VCaP (cell line): ENCODE results near the gene KDM5A.

Source experiments
- H3K27ac ChIP-seq: fragments of 450-650 bp; 2 replicates; pipeline ENCODE4 v1.5.1; 2017
- CTCF ChIP-seq: fragments of 450-650 bp; conservative IDR thresholded peaks from 2 replicates; pipeline ENCODE4 v1.5.1; 2017; ENCODE audit warnings: mild to moderate bottlenecking, moderate library complexity

Gene KDM5A

GRCh38 chr12:295132-295531 lies 94.0 kb downstream of the KDM5A start:
- no peak for TF ChIP-seq CTCF
- no peak overlapping the region for H3K27ac ChIP-seq

GRCh38 chr12:293199-293598 lies 95.9 kb downstream of the KDM5A start:
- no peak overlapping the region for H3K27ac ChIP-seq
- TF ChIP-seq CTCF: no peak

GRCh38 chr12:292186-292585 lies 96.9 kb downstream of the KDM5A start:
- TF ChIP-seq CTCF: no peak
- H3K27ac ChIP-seq: no peak overlapping the region

DNA sequence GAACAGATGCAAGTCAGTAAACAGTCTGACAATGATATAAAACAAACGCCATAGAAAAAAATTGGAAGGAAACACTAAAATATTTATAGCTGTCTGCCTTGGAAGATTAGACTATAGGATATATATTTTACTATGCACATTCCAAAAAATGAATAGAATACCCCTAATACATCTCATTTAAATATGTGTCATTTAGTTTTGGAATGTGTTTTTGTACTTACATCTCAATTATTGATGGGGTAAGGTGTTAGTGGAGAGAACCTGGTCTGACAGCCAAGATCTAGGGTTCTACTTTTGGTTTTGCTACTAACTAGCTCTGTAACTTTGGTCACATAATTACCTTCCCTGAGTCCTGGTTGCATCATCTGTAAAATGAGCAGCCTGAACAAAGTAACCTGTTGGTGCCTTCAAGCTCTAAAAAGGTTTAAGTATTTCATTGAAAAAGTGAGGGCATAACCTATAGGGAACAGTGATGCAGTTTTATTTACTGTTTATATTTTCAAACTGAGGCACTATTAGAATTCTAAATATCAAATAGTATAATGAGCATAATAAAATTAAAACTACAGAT lies 97.9 kb downstream of the KDM5A start:
- no peak overlapping the region for H3K27ac ChIP-seq
- TF ChIP-seq CTCF: no peak

DNA sequence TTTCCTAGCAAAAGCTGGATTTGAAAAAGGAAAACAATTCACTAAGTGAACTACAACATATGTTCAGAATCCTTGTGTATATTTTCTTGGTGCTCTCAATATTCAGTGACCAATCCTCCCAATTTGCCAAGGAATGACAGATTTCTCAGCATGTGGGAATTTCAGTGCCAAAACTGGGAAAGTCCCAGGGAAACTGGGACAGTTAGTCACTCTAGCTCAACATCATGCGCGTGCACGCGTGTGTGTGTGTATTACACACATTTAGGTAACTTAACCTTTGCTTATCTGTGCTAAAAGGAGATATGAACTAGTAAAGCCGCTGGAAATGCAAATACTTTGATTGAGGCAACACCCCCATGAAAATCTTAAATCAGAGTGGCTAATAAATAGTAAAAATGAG lies 100.4 kb downstream of the KDM5A start:
- TF ChIP-seq CTCF: no peak
- H3K27ac ChIP-seq: no peak overlapping the region

DNA sequence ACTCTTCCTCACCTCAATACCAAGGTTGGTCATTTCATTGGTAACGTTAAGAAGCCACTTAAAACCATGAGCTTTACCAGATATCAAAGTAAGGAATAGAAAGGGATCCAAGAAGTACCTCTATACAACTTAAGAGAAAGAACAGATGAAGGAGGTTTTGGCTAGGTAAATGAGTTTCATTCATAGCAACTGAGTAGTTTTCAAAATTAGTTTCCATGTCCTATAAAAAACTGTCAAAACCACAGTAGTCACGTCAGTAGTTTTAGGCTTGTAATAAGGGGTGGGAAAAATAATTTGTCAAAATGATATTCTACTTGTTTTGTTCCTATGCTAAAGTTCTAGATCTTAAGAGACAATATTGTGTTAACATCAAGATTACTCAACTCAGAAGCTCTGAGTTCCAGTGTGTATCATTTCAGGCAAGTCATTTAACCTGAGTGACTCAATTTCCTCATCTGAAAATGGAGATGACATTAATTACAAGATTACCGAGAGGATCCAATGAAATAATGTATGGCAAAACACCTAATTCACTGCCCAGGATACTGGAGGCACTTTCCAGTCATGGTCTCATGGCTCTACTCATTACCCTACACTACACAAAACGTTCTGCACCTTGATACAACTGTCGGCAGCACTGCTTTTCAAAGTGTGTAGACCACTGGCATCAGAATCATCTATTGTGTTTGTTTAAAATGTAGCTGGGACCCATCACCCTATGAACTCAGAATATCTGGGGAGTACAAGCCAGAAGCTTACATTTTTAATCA lies 102.4 kb downstream of the KDM5A start:
- TF ChIP-seq CTCF: no peak
- no peak overlapping the region for H3K27ac ChIP-seq

DNA sequence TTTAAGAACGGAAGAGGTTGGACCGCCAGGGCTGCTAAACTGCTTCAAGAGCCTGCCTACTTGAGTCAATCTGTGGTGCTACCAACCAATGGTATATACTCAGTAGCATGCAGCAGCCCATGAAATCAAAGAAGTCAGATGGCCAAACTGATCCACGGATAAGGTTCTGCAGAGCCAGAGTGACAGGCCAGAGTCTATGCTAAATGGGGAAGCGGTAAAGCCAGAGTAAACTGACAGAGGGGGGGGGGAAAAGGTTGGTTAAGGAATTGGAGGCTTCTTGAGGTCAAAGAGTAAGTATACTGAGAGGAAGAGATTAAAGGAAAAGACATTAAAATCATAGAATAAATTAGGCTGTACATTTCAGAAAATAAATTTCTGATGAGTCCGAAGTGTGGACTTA lies 111.1 kb downstream of the KDM5A start:
- TF ChIP-seq CTCF: no peak
- H3K27ac ChIP-seq: no peak overlapping the region
